Measurements from ENCODE around the gene TMEM143. TPM values are rescaled to one million over a fixed set of nuclear protein-coding genes. Genes with fewer than 3 reads are reported as not detected.

TMEM143 gene
- total RNA-seq, 1 experiment from 2014 or later = 15.2 TPM

DNA sequence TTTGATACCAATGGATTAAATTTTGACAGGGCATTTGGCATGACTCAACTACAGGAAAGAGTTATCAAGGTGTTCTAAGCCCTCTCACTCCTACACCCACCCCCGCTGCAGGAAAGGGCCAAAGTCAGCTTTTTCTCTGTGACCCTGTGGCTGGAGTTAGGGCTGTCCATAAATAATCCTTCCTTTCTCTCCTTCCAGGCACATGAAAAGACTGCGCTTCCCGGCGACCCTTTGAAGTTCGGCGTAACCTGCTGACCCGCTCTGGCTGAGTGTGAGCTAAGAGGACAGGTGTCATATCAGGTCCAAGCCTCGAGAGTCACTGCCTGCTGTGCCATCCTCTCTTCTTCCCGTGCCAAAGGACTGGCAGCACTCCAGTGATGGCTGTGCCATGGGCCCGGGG lies 68.3 kb downstream of the TMEM143 start:
- Histone ChIP-seq H3K4me2 (ENCODE audit: insufficient read depth, insufficient read length, low read length) (no peak overlapping the region), H2AFZ (ENCODE audit: low read length) (no peak overlapping the region), H4K20me1 (ENCODE audit: control insufficient read depth, insufficient read depth, insufficient read length) (no peaks in the 10 kb centered on the region), H3K4ac (ENCODE audit: low read depth, low read length) (no peak overlapping the region), H3K23me2 (ENCODE audit: insufficient read length, low read depth, low read length, poor library complexity, severe bottlenecking) (peaks cover 6% of the 10 kb centered on the region), H3K4me1 (ENCODE audit: insufficient read depth, low read length) (no peaks in the 10 kb centered on the region; the same call in 1 of the 2 replicates), H3K27me3 (ENCODE audit: insufficient read depth, low read length) (no peaks in the 10 kb centered on the region), H3K9me3 (ENCODE audit: control insufficient read depth, low read depth, low read length) (no peaks in the 10 kb centered on the region), H4K5ac (ENCODE audit: insufficient read length, low read depth, low read length) (no peak overlapping the region), H2BK5ac (ENCODE audit: insufficient read length, low read length) (no peak overlapping the region), H2BK12ac (ENCODE audit: insufficient read length, low read depth, low read length) (no peak overlapping the region), H3K18ac (ENCODE audit: insufficient read length, low read depth, low read length) (no peak overlapping the region), H3K79me2 (ENCODE audit: insufficient read depth, low read length) (no peaks in the 10 kb centered on the region), H3K23ac (ENCODE audit: insufficient read length, low read depth, low read length) (no peak overlapping the region), H2AK5ac (ENCODE audit: insufficient read length, low read length) (no peak overlapping the region), H3T11ph (ENCODE audit: low read length) (no peak overlapping the region), H3K9ac (ENCODE audit: extremely low read depth, insufficient read length, low read length) (no peak overlapping the region), H2BK120ac (ENCODE audit: low read depth, low read length, poor library complexity, severe bottlenecking) (no peak overlapping the region), H3K56ac (ENCODE audit: insufficient read length, low read depth, low read length) (no peak overlapping the region), H4K91ac (ENCODE audit: insufficient read length, low read depth, low read length) (no peak overlapping the region), H3K79me1 (ENCODE audit: insufficient read depth, low read depth, low read length, poor library complexity, severe bottlenecking) (no peaks in the 10 kb centered on the region), H4K8ac (replicated peaks; ENCODE audit: insufficient read length, low read depth, low read length) (no peak overlapping the region), H3K14ac (ENCODE audit: insufficient read depth, low read length) (no peak overlapping the region), H2BK15ac (ENCODE audit: low read depth, low read length) (no peak overlapping the region), H3K27ac (ENCODE audit: insufficient read length, low read depth, low read length) (no peak overlapping the region), H2BK20ac (ENCODE audit: low read depth, low read length, poor library complexity, severe bottlenecking) (no peak overlapping the region)
- no peaks in the 10 kb centered on the region for H3K36me3 Mint-ChIP-seq (ENCODE audit: insufficient read depth in 1 of 3, low read depth in 3 of 3)
- TF ChIP-seq, protein P1, sequence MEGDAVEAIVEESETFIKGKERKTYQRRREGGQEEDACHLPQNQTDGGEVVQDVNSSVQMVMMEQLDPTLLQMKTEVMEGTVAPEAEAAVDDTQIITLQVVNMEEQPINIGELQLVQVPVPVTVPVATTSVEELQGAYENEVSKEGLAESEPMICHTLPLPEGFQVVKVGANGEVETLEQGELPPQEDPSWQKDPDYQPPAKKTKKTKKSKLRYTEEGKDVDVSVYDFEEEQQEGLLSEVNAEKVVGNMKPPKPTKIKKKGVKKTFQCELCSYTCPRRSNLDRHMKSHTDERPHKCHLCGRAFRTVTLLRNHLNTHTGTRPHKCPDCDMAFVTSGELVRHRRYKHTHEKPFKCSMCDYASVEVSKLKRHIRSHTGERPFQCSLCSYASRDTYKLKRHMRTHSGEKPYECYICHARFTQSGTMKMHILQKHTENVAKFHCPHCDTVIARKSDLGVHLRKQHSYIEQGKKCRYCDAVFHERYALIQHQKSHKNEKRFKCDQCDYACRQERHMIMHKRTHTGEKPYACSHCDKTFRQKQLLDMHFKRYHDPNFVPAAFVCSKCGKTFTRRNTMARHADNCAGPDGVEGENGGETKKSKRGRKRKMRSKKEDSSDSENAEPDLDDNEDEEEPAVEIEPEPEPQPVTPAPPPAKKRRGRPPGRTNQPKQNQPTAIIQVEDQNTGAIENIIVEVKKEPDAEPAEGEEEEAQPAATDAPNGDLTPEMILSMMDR (conservative IDR thresholded peaks at IDR 0.05) = no peak
- no peaks in the 10 kb centered on the region for H3K27me3 Mint-ChIP-seq (ENCODE audit: low read depth)
- no peak overlapping the region for H3K4me3 Mint-ChIP-seq
- WGBS (ENCODE audit: extremely low coverage, insufficient read length, low lambda C conversion rate) = no CpG with 5 or more reads among the region's 10 CpGs
- no peaks in the 10 kb centered on the region; a peak in 1 of 5 replicates for H3K9me3 Mint-ChIP-seq
- peak overlapping the region in 2 of 3 experiments; percentile 30 to 31; a peak in 1 of 7 replicates for H3K27ac Mint-ChIP-seq
- no peak for DNase-seq
- peaks cover 17 to 19% of the 10 kb centered on the region in 2 experiments for H3K4me1 Mint-ChIP-seq
